Activated gamma-delta T cell treated with anti-CD3 and anti-CD28 coated beads, Interleukin-2, amount 50 U/mL, for 16 hours (primary cell): ENCODE measurements around the gene BRI3.

Experiments
- DNase-seq: peaks from one replicate; pipeline ENCODE4 v3.0.0-alpha.2; 2020; ENCODE audit warnings: low read depth

Gene BRI3

GRCh38 chr7:98280791-98281756 is at the start of gene BRI3:
Gene BRI3 (plus strand): TSS chr7:98281686. CDS start chr7:98281796, 110 bp downstream.
- DNase-seq, result peak; percentile 85

- DNase-seq, result no peak
Measured at GRCh38 chr7:98232263-98232585, 49.3 kb upstream of the BRI3 start.

- DNase-seq, result no peak
Measured at GRCh38 chr7:98232799-98233198, 48.7 kb upstream of the BRI3 start.

GRCh38 chr7:98233219-98234070 is 48.0 kb upstream of the BRI3 start:
- DNase-seq, result no peak

GRCh38 chr7:98234429-98235147 is 46.9 kb upstream of the BRI3 start:
- DNase-seq, result no peak

- DNase-seq, result no peak
Measured at GRCh38 chr7:98235901-98236300, 45.6 kb upstream of the BRI3 start.

GRCh38 chr7:98236355-98237185 is 44.9 kb upstream of the BRI3 start:
- DNase-seq, result no peak

- no peak for DNase-seq
Measured at GRCh38 chr7:98238076-98238475, 43.4 kb upstream of the BRI3 start.

GRCh38 chr7:98238976-98239375 is 42.5 kb upstream of the BRI3 start:
- DNase-seq, result no peak

GRCh38 chr7:98240961-98241673 is 40.4 kb upstream of the BRI3 start:
- DNase-seq, result peak; percentile 8

- DNase-seq, result no peak
Measured at GRCh38 chr7:98241674-98242241, 39.7 kb upstream of the BRI3 start.

GRCh38 chr7:98242342-98242741 is 39.1 kb upstream of the BRI3 start:
- DNase-seq, result no peak

- no peak for DNase-seq
Measured at GRCh38 chr7:98242934-98243333, 38.6 kb upstream of the BRI3 start.

GRCh38 chr7:98244871-98245270 is 36.6 kb upstream of the BRI3 start:
- DNase-seq, result no peak

GRCh38 chr7:98248156-98248555 is 33.3 kb upstream of the BRI3 start:
- DNase-seq, result no peak

GRCh38 chr7:98249106-98249505 is 32.4 kb upstream of the BRI3 start:
- no peak for DNase-seq

GRCh38 chr7:98250789-98251188 is 30.7 kb upstream of the BRI3 start:
- peak; percentile 17 for DNase-seq

GRCh38 chr7:98251231-98251600 is 30.3 kb upstream of the BRI3 start:
- peak; percentile 4 for DNase-seq

GRCh38 chr7:98251601-98252424 is 29.7 kb upstream of the BRI3 start, which contains the start of gene TECPR1:
Gene TECPR1 (minus strand): TSS chr7:98252232. CDS start chr7:98246146, 6,086 bp downstream.
- DNase-seq, result peak; percentile 78
